GM19351 (cell line): ENCODE measurements around the gene KANSL1.
"Not testable (repeated sequence)": the region's sequence is repeated elsewhere in the genome, so short reads cannot be mapped to it uniquely, and the experiment has no call there.

Source experiments
- ATAC-seq: cut with Tn5 transposase; IDR thresholded peaks from one replicate; pipeline ENCODE4 v1.9.1; 2021; ENCODE audit warnings: mild to moderate bottlenecking, moderate library complexity; ENCODE audit not compliant: unreplicated experiment

The KANSL1 gene

GRCh38 chr17:46193151-46193625, at the start of gene KANSL1:
Gene KANSL1 (minus strand): TSS chr17:46193429. CDS start chr17:46172143, 21,286 bp downstream.
- ATAC-seq: peak; percentile 55

GRCh38 chr17:46231359-46231758, 38.1 kb upstream of the KANSL1 start:
- not testable (repeated sequence) for ATAC-seq

DNA sequence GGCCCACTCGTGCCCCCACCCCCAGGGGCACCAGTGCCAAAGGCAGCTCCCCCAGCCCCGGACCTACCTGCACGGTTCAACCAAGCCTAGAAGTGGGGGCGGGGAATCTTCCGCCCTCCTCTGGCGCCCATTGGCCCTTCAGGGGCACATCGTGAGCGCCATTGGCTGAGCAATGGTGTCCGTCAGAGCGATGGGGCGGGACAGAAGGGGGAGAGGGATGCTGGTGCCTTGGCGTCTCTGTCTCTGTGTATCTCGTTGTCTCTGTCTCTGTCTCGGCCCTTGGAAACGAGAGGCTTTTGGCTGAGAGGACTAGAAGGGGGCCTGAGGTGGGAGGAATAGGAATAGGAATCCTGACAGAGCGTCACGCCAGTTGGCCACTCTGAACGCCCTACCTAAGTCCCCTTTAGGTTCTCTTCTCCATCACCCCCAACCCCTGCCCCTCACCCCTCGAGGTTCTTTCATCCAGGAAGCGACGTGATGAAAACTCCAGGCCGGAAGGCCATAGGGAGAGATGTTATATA, 32.1 kb upstream of the KANSL1 start:
- ATAC-seq: peak; percentile 99

DNA sequence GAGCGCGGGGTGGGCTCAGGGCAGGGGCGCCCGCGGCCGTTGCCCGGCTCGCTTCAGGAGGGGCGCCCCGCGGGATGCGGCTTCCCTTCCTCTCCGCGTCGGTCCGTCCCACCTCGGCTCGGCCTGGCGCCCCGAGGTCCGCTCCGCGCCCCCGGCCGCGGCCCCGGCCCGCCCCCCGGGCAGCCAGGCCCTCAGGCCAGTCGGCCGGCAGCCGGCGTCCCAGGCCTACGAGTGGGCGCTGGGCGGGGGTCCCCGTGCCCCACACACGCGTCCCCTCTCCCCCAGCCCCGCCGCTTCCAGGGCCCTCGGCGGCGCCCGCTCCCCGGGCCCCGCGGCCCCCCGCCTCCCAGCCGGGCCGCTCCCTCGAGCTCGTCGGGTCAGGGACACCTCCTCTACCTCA, 31.6 kb upstream of the KANSL1 start:
- peak; percentile 27 for ATAC-seq

DNA sequence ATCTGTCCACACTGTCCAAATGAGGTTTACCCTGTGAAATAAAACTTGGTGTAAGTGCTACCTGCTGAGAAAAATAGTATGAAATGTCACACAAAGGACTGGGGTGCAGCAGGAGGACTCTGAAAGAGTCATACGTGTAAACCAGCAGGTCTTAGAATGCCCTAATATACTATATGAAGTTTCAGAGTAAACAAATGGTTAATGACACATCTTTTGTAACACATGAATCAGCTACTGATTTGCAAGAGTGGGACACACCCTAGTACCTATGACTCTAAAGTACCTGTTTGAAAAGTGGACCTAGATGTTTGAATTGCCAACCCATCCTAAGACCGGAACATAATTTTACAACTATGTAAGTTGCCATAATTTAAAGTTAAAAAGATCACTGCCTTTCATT, 29.8 kb upstream of the KANSL1 start:
- ATAC-seq: not testable (repeated sequence)

GRCh38 chr17:46216682-46217081, 23.5 kb upstream of the KANSL1 start:
- no peak for ATAC-seq

DNA sequence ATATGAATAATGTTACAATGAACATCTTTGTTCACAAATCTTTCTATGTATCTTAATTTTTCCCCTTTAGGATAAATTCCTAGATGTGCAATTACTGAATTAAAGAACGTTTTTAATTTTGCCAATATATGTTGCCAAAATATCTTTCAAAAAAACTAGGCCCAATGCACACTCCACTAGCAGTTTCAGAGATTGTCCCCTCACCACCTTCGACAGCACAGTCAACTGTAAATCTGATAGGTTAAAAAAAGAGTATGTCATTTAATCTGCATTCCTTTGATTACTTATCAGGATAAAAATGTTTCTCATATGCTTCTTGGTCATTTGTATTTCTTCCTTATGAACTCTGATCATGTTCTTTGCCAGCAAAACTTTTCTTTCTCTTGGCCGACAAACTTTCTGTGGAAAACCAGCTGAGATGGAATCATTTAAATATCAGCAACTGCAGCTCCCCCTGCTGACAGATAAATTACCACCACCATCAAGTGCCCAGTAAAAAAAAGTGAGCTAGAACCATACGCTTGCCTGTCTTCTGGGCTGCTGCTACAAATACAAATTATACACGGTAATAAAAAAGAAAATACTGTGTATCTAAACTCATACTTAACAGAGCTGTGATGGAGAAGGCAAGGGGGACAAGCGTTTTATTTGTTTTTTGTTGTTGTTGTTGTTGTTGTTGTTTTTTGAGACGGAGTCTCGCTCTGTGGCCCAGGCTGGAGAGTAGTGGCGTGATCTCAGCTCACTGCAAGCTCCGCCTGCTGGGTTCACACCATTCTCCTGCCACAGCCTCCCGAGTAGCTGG, 19.6 kb upstream of the KANSL1 start:
- no peak for ATAC-seq

DNA sequence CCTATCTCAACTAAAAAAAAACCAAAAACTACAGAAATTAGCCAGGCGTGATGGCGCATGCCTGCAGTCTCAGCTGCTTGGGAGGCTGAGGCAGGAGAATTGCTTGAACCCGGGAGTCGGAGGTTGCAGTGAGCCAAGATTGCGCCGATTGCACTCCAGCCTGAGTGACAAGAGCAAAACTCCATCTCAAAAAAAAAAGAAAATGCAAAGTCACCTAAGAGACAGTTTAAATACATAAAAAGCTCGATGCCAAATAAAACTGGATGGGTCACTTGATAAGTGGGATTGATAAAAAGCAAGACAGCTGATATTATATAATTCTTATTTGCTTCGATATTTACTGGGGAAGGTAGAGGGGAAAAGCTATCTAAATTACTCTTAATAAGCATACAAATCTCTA, 15.8 kb upstream of the KANSL1 start:
- ATAC-seq: no peak

GRCh38 chr17:46205975-46206374, 12.7 kb upstream of the KANSL1 start:
- ATAC-seq: no peak

GRCh38 chr17:46202424-46202823, 9.2 kb upstream of the KANSL1 start:
- no peak for ATAC-seq

DNA sequence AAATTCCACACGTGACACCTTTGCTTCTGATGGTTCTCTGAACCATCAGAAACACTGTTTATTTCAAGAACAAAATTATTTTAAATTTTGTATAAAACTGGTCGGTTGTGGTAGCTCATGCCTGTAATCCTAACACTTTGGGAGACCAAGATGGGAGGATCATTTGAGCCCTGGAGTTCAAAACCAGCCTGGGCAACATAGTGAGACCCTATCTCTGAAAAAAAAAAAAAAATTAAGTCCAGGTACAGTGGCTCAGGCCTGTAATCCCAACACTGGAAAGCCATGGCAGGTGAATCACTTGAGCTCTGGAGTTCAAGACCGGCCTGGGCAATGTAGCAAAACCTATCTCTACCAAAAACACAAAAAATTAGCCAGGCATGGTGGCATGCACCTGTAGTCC, 8.3 kb upstream of the KANSL1 start:
- ATAC-seq: no peak

DNA sequence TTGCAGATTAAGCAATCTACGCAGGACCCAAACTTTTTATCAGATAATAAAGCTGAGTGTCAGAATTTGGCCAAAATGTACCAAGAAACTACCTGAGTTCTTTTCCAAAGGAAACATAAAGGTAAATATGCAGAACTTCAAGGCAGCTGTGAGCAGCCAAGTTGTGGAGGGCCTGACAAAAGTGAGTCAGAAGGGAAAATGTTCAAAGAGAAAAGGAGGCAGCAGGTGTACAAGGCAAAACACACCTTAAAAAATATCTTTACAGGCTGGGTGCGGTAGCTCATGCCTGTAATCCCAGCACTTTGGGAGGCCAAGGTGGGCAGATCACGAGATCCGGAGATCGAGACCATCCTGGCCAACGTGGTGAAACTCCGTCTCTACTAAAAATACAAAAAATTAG, 7.0 kb upstream of the KANSL1 start:
- ATAC-seq: no peak

GRCh38 chr17:46199379-46199778, 6.2 kb upstream of the KANSL1 start:
- ATAC-seq: no peak

- no peak for ATAC-seq
Observed at GRCh38 chr17:46198233-46198632, 5.0 kb upstream of the KANSL1 start.

DNA sequence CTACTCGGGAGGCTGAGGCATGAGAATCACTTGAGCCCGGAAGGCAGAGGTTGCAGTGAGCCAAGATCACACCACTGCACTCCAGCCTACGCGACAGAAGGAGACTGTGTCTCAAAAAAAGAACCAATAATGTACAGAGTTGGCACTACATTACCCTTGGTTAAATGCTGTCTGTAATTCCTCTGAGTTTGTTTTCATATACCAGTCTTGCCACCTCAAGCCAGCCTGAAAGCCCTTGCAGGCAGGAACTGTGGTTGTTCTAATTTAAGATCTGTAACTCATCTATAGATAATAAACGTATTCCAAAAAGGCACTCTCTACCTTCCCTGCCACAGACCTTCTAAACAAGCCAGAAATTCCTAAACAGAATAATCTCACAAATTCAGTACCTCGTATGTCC, 4.3 kb upstream of the KANSL1 start:
- no peak for ATAC-seq

DNA sequence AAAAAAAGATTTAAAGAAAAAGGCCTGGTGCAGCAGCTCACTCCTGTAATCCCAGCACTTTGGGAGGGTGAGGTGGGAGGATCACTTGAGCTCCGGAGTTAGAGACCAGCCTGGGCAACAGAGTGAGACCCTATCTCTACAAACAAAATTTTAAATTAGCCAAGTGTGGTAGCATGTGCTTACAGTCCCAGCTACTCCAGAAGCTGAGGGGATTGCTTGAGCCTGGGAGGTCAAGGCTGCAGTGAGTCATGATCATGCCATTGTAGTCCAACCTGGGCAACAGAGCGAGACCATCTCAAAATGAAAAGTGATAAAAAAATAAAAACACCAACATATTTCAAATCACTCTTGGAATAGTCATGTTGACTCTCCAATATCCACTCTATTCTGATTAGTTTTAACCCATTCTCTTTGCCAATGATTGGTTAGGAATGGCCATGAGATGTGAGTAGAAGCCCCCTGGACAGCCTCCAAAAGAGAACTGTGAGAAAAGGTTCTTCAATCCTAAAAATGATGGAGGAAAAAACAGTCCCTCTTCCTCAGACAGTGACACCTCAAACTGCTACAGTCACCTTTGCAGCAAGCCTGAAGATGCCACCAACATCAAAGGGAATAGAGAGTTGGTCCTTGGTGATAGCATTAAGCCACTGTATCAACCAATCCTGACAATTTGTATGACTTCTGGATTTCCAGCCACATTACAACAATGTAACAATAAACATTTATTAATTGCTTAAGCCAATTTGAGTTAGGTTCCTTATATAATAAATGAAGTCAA, 2.9 kb upstream of the KANSL1 start:
- ATAC-seq: no peak

- no peak for ATAC-seq
Observed at GRCh38 chr17:46195217-46195855, 2.1 kb upstream of the KANSL1 start.

DNA sequence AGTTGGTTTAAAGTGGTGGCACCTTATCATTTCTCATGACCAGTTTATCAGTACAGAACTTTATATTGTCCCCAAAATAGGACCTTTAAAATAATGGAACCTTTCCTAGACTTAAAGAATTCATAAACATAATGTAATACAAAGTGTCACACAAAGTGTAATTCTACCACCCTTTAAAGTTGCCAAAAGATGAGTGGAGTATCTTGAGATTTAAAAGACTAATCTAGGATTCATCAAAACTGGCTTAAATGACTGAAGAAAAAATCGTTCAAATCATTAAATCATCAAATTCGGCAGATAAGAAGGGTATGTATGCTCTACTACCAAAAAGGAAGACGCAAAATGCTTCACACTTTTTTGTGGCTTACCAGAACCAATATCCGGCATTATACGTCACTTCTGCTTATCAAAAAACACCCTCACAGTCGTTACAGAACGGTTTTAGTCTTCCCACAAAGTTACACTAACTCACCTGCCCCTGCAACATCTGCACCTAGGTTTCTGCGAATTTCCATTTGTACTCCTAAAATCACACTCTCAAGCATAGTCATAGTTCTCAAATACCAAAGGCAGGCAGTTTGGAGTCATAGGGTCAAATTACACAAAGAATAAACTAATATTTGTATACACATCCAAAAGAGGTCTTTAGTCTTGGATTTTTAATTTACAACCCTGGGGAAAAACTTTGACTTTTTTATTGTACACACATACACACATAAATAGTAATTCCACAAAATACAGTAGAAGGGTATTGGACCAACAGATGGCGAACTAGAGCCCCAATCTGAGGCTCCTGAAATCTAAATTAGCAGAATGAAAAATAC, 1.4 kb upstream of the KANSL1 start:
- no peak for ATAC-seq

DNA sequence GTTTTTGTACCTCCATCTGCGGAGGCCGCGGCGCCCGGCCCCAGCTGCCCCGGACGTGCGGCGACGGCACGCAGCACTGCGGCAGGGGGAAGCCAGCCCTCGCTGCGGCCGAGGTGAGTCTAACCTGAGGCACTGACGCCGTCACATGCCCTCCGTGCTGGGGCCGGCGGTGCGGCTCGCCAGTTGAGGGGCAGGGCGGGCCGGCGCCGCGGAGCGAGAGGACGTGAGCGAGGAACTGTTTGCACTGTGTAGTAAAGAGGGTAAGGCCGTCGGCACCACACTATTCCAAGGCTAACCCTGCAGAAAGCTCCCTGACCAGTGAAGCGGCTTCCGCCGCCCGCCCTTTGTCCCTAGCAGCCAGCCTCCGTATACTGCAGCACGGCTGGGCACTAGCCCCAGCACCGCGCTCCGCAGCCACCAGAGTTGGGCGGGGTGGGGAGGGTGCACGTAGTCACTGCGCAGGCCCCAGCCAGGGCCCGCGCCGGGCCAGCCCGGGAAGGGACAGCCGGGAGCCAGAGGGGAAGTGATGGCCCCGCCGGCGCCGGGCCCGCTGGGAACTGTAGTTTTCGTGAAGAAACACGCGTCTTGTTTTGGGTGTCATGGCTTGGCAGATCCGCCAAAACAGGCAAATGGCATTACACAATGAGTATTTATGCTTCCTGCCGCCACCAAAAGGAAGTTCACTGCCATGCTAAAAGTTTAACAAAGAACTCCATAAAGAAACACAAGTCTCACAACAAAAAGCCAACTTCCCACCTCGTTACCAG, 580 bp upstream of the KANSL1 start:
- peak; percentile 52 for ATAC-seq
